GM12873 (cell line): Measurements from ENCODE around the gene MMP2.

Experiments used
- TF ChIP-seq, protein P1 (sequence below): IDR thresholded peaks from 2 replicates; pipeline ENCODE4 v1.5.1; 2012; ENCODE audit warnings: low read depth, mild to moderate bottlenecking, moderate library complexity, low read length, control low read depth; ENCODE audit not compliant: insufficient read depth; ENCODE audit errors: missing control alignments

The MMP2 gene

DNA sequence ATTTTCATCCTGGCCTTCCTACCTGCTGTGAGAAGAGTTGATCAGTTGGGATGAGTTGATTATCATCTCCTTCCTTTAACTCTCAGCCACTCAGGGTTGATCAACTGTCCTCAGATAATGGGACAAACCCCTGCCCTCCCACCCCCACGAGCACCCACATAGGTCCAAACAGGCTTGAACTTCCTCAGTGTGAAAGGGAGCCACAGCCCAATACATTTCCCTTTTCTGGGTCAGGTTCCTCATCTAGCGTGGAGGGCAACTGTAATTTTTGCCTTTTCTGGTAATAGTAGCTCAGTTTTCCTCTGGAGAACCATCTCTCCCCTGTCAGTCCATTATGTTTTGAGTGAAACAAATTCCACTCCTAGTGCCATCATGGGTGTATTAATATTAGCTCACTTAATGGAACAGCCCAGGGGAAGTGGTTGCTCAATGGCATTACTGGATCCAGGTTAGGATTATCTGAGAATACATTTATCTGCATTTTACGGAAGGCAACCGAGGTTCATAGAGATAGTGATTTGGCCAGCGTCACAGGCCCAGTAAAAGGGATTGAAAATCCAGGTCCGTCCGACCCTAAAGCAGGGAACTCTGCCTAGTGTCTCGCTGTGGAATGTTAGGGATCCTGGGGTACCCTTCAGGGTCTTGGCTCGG, 29.4 kb downstream of the MMP2 start:
- TF ChIP-seq, protein P1, sequence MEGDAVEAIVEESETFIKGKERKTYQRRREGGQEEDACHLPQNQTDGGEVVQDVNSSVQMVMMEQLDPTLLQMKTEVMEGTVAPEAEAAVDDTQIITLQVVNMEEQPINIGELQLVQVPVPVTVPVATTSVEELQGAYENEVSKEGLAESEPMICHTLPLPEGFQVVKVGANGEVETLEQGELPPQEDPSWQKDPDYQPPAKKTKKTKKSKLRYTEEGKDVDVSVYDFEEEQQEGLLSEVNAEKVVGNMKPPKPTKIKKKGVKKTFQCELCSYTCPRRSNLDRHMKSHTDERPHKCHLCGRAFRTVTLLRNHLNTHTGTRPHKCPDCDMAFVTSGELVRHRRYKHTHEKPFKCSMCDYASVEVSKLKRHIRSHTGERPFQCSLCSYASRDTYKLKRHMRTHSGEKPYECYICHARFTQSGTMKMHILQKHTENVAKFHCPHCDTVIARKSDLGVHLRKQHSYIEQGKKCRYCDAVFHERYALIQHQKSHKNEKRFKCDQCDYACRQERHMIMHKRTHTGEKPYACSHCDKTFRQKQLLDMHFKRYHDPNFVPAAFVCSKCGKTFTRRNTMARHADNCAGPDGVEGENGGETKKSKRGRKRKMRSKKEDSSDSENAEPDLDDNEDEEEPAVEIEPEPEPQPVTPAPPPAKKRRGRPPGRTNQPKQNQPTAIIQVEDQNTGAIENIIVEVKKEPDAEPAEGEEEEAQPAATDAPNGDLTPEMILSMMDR: no peak

- TF ChIP-seq, protein P1: no peak
These were observed 30.2 kb downstream of the MMP2 start, which contains the start of gene LPCAT2 for GRCh38 chr16:55508941-55509931. Gene LPCAT2 (plus strand): TSS chr16:55509072. CDS start chr16:55509182, 110 bp downstream.

GRCh38 chr16:55510185-55510805, 31.3 kb downstream of the MMP2 start:
- TF ChIP-seq, protein P1: no peak

DNA sequence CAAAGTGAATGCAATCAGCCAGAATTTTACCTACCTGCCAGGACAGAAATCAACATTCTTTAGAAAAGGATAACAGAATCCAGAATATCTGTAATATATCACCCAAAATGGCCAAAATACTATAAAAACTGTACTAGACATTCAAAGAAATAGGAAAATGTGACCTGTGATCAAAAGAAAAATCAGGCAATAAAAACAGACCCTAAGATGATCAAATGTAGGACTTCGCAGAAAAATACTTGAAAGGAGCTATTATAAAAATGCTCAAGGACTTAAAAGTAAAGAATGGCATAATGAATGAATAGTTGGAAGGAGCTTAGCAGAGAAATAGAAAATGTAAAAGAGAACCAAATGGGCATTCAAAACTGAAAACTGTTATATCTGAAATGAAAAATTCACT, 33.9 kb downstream of the MMP2 start:
- TF ChIP-seq, protein P1: no peak

GRCh38 chr16:55513616-55514015, 34.6 kb downstream of the MMP2 start:
- TF ChIP-seq, protein P1: no peak

- TF ChIP-seq, protein P1: no peak
These were observed 36.1 kb downstream of the MMP2 start for GRCh38 chr16:55515111-55515510.

DNA sequence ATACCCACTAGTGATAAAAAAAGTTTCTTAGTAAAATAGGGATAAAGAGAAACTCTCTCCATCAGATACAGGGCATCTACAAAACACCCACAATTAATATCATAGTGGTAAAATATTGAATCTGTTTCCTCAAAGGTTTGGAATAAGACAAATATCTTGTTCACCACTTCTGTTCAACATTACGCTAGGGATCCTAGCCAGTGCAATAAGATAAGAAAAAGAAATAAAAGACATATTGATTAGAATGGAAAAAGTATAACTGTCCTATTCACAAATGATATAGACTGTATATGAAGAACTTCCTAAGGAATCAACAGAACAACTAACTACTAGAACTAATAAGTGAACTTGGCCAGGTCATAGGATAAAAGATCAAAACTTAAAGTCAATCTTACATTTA, 42.8 kb downstream of the MMP2 start:
- TF ChIP-seq, protein P1: no peak
